ENCODE data around the gene SPDYE18.
"Not testable (repeated sequence)": the region's sequence is repeated elsewhere in the genome, so short reads cannot be mapped to it uniquely, and the experiment has no call there.

GRCh38 chr7:77101187-77101586, 38.8 kb upstream of the SPDYE18 start:
- TF ChIP-seq CTCF (IDR thresholded peaks at IDR 0.05); REST (IDR thresholded peaks at IDR 0.05; ENCODE audit: insufficient read depth in 1 of 2, low read depth in 2 of 2, low read length in 1 of 2); SIN3A (IDR thresholded peaks at IDR 0.05; ENCODE audit: borderline replicate concordance, insufficient read depth, low read depth, low read length): not testable (repeated sequence)
